ENCODE measurements around the gene ANP32E. TPM values are rescaled to one million over a fixed set of nuclear protein-coding genes. Genes with fewer than 3 reads are reported as not detected.
A peak's percentile ranks its signal among the peaks of the same experiment; 100 is the strongest.

The ANP32E gene
- total and polyA plus RNA-seq, 2 of the 13 experiments (the other 11 are each of a cell fraction or from before 2014, with no cell fraction given): 10.3 to 53.0 TPM

GRCh38 chr1:150235852-150236613, at the start of gene ANP32E (continued):
- TF ChIP-seq ZNF580 (CRISPR knock-in tag; IDR thresholded peaks at IDR 0.05; ENCODE audit: borderline replicate concordance, low read depth) (peak; percentile 91; the same call in 1 of the 2 replicates), TSC22D2 (CRISPR knock-in tag; IDR thresholded peaks at IDR 0.05; ENCODE audit: borderline replicate concordance) (peak; percentile 70; the same call in 1 of the 2 replicates), SRY (CRISPR knock-in tag; IDR thresholded peaks at IDR 0.05) (peak; percentile 86), ZNF577 (CRISPR knock-in tag; IDR thresholded peaks at IDR 0.05; ENCODE audit: borderline replicate concordance, low read depth) (no peak), ERF (CRISPR knock-in tag; IDR thresholded peaks at IDR 0.05) (peak; percentile 83), MLLT10 (CRISPR knock-in tag; IDR thresholded peaks at IDR 0.05) (no peak), ONECUT2 (CRISPR knock-in tag; IDR thresholded peaks at IDR 0.05) (peak; percentile 64; the same call in 1 of the 2 replicates), MTF2 (CRISPR knock-in tag; IDR thresholded peaks at IDR 0.05; ENCODE audit: borderline replicate concordance) (0 out of 2 replicates have a peak, but pooled peaks have one; percentile 33), SMAD9 (CRISPR knock-in tag; IDR thresholded peaks at IDR 0.05) (no peak), KDM4B (CRISPR knock-in tag; IDR thresholded peaks at IDR 0.05) (peak; percentile 16; the same call in 1 of the 2 replicates), CBX5 (CRISPR knock-in tag; IDR thresholded peaks at IDR 0.05; ENCODE audit: borderline replicate concordance) (peak; percentile 54; the same call in 1 of the 2 replicates), SPEN (CRISPR knock-in tag; IDR thresholded peaks at IDR 0.05; ENCODE audit: low read depth) (no peak; the same call in 1 of the 2 replicates), SIX4 (CRISPR knock-in tag; IDR thresholded peaks at IDR 0.05) (0 out of 2 replicates have a peak, but pooled peaks have one; percentile 25), ATF5 (CRISPR knock-in tag; IDR thresholded peaks at IDR 0.05; ENCODE audit: low read depth) (no peak), ZNF414 (CRISPR knock-in tag; IDR thresholded peaks at IDR 0.05) (peak; percentile 86; the same call in 1 of the 2 replicates), NFYC (CRISPR knock-in tag; IDR thresholded peaks at IDR 0.05) (peak; percentile 97), RFX1 (IDR thresholded peaks at IDR 0.05) (no peak), ZNF124 (CRISPR knock-in tag; IDR thresholded peaks at IDR 0.05) (0 out of 2 replicates have a peak, but pooled peaks have one; percentile 56), CENPBD1 (CRISPR knock-in tag; IDR thresholded peaks at IDR 0.05; ENCODE audit: borderline replicate concordance, low read depth) (0 out of 2 replicates have a peak, but pooled peaks have one; percentile 49), TEAD3 (CRISPR knock-in tag; optimal IDR thresholded peaks at IDR 0.05; ENCODE audit: borderline replicate concordance) (peak; percentile 72), MYNN (CRISPR knock-in tag; IDR thresholded peaks at IDR 0.05; ENCODE audit: low read depth) (peak; percentile 61; the same call in 1 of the 2 replicates), FOXO4 (CRISPR knock-in tag; conservative IDR thresholded peaks at IDR 0.05) (no peak), MTERF4 (CRISPR knock-in tag; IDR thresholded peaks at IDR 0.05) (peak; percentile 56; the same call in 1 of the 2 replicates), ZNF567 (CRISPR knock-in tag; IDR thresholded peaks at IDR 0.05; ENCODE audit: borderline replicate concordance) (no peak), NONO (IDR thresholded peaks at IDR 0.05) (no peak), NONO (CRISPR knock-in tag; conservative IDR thresholded peaks at IDR 0.05) (peak; percentile 93), SOX5 (CRISPR knock-in tag; IDR thresholded peaks at IDR 0.05; ENCODE audit: borderline replicate concordance) (peak; percentile 50; the same call in 1 of the 2 replicates)
